GM13976 (cell line): ENCODE results near the gene ZNF672.

Source experiments
- DNase-seq: peaks from one replicate; pipeline ENCODE4 v3.0.0; 2012; ENCODE audit warnings: low spot score
- in situ Hi-C: fragments of 300-500 bp; cut with MboI; formaldehyde crosslinking; loops from one replicate; pipeline ENCODE4 v1.12.0; 2022; ENCODE audit warnings: low sequenced_read_pairs, mixed read lengths, inconsistent platforms; ENCODE audit not compliant: unreplicated experiment
- TF ChIP-seq, protein P1 (sequence below): IDR thresholded peaks from 2 replicates; pipeline ENCODE4 v1.5.1; 2012; ENCODE audit warnings: borderline replicate concordance, mild to moderate bottlenecking; ENCODE audit not compliant: insufficient read depth; ENCODE audit errors: extremely low read depth, missing control alignments, control extremely low read depth

Gene ZNF672

DNA sequence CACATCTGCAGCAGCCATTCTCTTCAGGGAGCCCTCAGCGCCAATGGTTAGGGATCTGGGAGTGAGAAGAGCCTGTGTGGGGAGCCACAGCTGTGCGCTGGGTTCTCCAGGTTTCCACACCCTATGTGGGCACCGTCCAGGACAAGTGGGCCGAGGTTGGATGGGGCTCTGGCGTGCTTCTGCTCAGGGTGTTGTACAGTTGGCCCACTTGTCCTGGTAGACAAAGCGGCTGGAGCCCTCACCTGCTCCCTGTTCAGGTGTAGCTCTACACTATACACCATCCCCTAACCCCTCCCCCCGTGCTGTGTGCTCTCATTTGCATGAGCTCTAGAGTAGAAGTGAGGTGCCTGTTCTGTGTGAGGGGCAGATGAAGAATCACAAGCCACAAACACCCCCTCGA is 24.5 kb upstream of the ZNF672 start:
- TF ChIP-seq, protein P1, sequence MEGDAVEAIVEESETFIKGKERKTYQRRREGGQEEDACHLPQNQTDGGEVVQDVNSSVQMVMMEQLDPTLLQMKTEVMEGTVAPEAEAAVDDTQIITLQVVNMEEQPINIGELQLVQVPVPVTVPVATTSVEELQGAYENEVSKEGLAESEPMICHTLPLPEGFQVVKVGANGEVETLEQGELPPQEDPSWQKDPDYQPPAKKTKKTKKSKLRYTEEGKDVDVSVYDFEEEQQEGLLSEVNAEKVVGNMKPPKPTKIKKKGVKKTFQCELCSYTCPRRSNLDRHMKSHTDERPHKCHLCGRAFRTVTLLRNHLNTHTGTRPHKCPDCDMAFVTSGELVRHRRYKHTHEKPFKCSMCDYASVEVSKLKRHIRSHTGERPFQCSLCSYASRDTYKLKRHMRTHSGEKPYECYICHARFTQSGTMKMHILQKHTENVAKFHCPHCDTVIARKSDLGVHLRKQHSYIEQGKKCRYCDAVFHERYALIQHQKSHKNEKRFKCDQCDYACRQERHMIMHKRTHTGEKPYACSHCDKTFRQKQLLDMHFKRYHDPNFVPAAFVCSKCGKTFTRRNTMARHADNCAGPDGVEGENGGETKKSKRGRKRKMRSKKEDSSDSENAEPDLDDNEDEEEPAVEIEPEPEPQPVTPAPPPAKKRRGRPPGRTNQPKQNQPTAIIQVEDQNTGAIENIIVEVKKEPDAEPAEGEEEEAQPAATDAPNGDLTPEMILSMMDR, result no peak
- no peak for DNase-seq
- in situ Hi-C loops, result no loop called here

- in situ Hi-C loops, result no loop called here
Observed at GRCh38 chr1:248814351-248814750, 23.7 kb upstream of the ZNF672 start.

GRCh38 chr1:248815407-248816034 is 22.5 kb upstream of the ZNF672 start:
- TF ChIP-seq, protein P1, result no peak
- in situ Hi-C loops, result no loop called here
- DNase-seq, result no peak

More at GRCh38 chr1:248814351-248814750, 23.7 kb upstream of the ZNF672 start:
- no peak for DNase-seq
- TF ChIP-seq, protein P1, result no peak

DNA sequence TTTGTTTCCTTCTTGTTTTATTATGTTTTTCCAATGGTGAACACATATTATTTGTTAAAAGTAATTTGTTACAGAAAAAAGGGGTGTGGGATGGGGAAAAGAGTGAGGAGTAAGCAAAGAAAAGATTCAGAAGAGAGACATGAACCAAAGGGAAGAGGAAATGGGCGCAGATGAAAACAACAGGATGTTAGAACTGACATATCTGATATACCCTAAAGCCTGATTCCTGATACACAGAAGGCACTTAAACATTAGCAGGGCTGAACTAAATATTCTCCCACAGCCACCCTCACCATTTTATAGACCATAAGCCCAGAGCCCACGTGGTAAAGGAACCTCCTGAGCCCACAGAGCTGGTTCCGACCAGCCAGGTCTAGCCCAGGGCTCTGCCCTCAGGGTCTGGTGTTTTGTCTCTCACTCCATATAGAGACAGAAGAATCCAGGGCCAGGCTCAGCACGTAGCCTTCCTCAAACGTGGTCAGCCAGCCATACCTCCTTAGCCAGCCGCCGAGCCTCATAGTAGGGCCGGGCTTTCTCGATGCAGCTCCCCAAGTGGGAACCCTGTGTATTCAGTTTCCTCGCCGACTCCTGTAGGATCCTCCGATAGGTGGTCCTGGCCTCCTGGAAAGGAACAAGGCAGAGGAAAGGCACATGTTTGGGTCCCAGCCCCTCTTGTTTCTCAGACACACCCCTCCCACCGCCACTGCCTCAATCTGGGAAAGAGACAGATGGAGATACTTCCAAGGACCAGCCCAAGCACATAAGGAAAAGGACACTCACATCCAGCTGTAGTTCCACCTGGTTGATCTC is 21.8 kb upstream of the ZNF672 start:
- DNase-seq, result no peak
- TF ChIP-seq, protein P1, result no peak
- in situ Hi-C loops, result no loop called here

- TF ChIP-seq, protein P1, result no peak
- no peak for DNase-seq
- in situ Hi-C loops, result no loop called here
Observed at GRCh38 chr1:248817065-248817464, 21.0 kb upstream of the ZNF672 start.

GRCh38 chr1:248818505-248819374 is 19.3 kb upstream of the ZNF672 start:
- TF ChIP-seq, protein P1, result no peak
- in situ Hi-C loops, result no loop called here
- no peak for DNase-seq
